ENCODE data around the gene RAB4B.
"Not testable (repeated sequence)": the region's sequence is repeated elsewhere in the genome, so short reads cannot be mapped to it uniquely, and the experiment has no call there.

DNA sequence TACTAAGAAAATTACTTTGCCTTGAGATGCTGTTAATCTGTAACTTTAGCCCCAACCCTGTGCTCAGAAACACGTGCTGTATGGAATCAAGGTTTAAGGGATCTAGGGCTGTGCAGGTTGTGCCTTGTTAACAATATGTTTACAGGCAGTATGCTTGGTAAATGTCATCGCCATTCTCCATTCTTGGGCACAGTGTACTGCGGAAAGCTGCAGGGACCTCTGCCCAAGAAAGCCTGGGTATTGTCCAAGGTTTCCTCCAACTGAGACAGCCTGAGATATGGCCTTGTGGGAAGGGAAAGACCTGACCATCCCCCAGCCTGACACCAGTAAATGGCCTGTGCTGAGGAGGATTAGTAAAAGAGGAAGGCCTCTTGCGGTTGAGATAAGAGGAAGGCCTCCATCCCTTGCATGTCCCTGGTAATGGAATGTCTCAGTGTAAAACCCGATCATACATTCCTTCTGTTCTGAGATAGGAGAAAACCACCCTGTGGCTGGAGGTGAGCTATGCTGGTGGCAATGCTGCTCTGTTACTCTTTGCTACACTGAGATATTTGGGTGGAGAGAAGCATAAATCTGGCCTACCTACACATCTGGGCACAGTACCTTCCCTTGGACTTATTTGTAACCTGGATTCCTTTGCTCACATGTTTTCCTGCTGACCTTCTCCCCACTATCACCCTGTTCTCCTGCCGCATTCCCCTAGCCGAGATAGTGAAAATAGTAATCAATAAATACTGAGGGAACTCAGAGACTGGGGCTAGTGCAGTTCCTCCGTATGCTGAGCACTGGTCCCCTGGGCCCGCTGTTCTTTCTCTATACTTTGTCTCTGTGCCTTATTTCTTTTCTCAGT is 44.9 kb downstream of the RAB4B start:
- TF ChIP-seq, protein P1, sequence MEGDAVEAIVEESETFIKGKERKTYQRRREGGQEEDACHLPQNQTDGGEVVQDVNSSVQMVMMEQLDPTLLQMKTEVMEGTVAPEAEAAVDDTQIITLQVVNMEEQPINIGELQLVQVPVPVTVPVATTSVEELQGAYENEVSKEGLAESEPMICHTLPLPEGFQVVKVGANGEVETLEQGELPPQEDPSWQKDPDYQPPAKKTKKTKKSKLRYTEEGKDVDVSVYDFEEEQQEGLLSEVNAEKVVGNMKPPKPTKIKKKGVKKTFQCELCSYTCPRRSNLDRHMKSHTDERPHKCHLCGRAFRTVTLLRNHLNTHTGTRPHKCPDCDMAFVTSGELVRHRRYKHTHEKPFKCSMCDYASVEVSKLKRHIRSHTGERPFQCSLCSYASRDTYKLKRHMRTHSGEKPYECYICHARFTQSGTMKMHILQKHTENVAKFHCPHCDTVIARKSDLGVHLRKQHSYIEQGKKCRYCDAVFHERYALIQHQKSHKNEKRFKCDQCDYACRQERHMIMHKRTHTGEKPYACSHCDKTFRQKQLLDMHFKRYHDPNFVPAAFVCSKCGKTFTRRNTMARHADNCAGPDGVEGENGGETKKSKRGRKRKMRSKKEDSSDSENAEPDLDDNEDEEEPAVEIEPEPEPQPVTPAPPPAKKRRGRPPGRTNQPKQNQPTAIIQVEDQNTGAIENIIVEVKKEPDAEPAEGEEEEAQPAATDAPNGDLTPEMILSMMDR (tag by site-specific recombination; IDR thresholded peaks at IDR 0.05) = not testable (repeated sequence)
- TF ChIP-seq HOXD13 (CRISPR knock-in tag; IDR thresholded peaks at IDR 0.05; ENCODE audit: borderline replicate concordance); ZNF202 (tag by site-specific recombination; IDR thresholded peaks at IDR 0.05; ENCODE audit: borderline replicate concordance): not testable (repeated sequence)
- TF ChIP-seq, protein P2, sequence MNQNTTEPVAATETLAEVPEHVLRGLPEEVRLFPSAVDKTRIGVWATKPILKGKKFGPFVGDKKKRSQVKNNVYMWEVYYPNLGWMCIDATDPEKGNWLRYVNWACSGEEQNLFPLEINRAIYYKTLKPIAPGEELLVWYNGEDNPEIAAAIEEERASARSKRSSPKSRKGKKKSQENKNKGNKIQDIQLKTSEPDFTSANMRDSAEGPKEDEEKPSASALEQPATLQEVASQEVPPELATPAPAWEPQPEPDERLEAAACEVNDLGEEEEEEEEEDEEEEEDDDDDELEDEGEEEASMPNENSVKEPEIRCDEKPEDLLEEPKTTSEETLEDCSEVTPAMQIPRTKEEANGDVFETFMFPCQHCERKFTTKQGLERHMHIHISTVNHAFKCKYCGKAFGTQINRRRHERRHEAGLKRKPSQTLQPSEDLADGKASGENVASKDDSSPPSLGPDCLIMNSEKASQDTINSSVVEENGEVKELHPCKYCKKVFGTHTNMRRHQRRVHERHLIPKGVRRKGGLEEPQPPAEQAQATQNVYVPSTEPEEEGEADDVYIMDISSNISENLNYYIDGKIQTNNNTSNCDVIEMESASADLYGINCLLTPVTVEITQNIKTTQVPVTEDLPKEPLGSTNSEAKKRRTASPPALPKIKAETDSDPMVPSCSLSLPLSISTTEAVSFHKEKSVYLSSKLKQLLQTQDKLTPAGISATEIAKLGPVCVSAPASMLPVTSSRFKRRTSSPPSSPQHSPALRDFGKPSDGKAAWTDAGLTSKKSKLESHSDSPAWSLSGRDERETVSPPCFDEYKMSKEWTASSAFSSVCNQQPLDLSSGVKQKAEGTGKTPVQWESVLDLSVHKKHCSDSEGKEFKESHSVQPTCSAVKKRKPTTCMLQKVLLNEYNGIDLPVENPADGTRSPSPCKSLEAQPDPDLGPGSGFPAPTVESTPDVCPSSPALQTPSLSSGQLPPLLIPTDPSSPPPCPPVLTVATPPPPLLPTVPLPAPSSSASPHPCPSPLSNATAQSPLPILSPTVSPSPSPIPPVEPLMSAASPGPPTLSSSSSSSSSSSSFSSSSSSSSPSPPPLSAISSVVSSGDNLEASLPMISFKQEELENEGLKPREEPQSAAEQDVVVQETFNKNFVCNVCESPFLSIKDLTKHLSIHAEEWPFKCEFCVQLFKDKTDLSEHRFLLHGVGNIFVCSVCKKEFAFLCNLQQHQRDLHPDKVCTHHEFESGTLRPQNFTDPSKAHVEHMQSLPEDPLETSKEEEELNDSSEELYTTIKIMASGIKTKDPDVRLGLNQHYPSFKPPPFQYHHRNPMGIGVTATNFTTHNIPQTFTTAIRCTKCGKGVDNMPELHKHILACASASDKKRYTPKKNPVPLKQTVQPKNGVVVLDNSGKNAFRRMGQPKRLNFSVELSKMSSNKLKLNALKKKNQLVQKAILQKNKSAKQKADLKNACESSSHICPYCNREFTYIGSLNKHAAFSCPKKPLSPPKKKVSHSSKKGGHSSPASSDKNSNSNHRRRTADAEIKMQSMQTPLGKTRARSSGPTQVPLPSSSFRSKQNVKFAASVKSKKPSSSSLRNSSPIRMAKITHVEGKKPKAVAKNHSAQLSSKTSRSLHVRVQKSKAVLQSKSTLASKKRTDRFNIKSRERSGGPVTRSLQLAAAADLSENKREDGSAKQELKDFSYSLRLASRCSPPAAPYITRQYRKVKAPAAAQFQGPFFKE (tag by site-specific recombination; IDR thresholded peaks at IDR 0.05; ENCODE audit: borderline replicate concordance) = not testable (repeated sequence)
